ENCODE data around the gene ZNF316.

Gene ZNF316

DNA sequence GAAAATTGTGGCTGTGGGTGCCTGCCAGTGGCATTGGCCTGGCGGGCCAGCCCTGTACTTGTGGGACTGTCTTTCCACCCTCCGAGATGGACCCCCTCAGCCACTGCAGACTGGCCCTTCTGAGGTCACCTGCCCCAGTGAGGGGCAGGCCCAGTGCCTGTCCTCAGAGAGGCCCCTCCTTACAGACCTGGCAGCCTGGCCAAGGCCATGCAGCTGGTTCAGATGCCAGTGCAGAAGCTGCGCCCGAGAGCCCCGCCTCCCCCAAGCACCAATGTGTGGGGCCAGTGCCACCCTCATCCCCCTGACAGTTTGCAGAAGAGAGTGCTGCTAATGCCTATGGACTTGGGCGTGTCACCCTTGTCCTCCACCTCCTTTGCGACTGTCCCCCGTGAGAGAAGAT is 10.0 kb downstream of the ZNF316 start:
- POLR2A ChIA-PET, result no interaction called here

DNA sequence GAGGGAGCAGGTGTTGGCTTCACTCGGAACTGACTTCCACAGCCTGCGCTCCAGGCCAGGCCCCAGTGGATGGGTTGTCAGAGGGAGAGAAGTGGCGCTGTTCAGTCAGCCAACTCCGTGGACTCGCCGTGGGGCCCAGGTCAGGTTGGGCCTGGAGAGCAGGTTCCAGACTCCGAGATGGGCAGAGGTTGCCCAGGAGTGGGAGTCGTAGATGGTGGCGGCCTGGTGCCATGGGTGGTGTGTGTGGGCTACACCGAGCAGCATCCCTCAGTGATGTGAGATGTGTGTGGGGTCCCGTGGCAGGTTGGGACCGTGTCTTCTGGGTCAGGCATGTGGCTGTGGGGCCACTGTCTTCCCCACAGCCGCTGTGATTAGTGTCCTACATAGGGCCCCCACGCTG is 10.4 kb downstream of the ZNF316 start:
- 96% methylated on average over 14 of the region's 14 CpGs for WGBS (ENCODE audit: insufficient coverage)
- no peak overlapping the region for H3K4me3 ChIP-seq (ENCODE audit: control insufficient read depth in 1 of 7, extremely low read depth in 1 of 7, insufficient read depth in 4 of 7, low read depth in 2 of 7, low read length in 6 of 7)
- peaks cover 27 to 94% (median 72%) of the 10 kb centered on the region in 4 experiments for H3K36me3 ChIP-seq (ENCODE audit: control insufficient read depth in 4 of 4, insufficient read depth in 4 of 4, low read length in 3 of 4)
- DNase-seq, result no peak
- no peaks in the 10 kb centered on the region for H3K27me3 ChIP-seq (replicated peaks in 2 of 5; ENCODE audit: control insufficient read depth in 4 of 5, insufficient read depth in 5 of 5, low read length in 4 of 5)
- POLR2A ChIA-PET, result no interaction called here
- H3K27ac ChIP-seq (ENCODE audit: insufficient read depth in 1 of 2, low read depth in 1 of 2, low read length in 2 of 2, poor library complexity in 1 of 2, severe bottlenecking in 2 of 2), result no peak overlapping the region
- CTCF ChIA-PET, result no interaction called here
- peaks cover 0 to 39% (median 25%) of the 10 kb centered on the region in 5 experiments for H3K9me3 ChIP-seq (ENCODE audit: control extremely low read depth in 1 of 5, control insufficient read depth in 4 of 5, insufficient read depth in 2 of 5, low read depth in 1 of 5, low read length in 4 of 5)
- H3K4me1 ChIP-seq (ENCODE audit: control extremely low read depth in 1 of 4, control insufficient read depth in 4 of 4, insufficient read depth in 4 of 4, low read length in 3 of 4), result no peaks in the 10 kb centered on the region

More for the DNA sequence above, 10.0 kb downstream of the ZNF316 start:
- Histone ChIP-seq H3K4me3 (ENCODE audit: control insufficient read depth in 1 of 7, extremely low read depth in 1 of 7, insufficient read depth in 4 of 7, low read depth in 2 of 7, low read length in 6 of 7) (no peak overlapping the region), H3K36me3 (ENCODE audit: control insufficient read depth in 4 of 4, insufficient read depth in 4 of 4, low read length in 3 of 4) (peaks cover 23 to 94% (median 71%) of the 10 kb centered on the region in 4 experiments), H3K9me3 (ENCODE audit: control extremely low read depth in 1 of 5, control insufficient read depth in 4 of 5, insufficient read depth in 2 of 5, low read depth in 1 of 5, low read length in 4 of 5) (peaks cover 0 to 34% (median 20%) of the 10 kb centered on the region in 5 experiments), H3K4me1 (ENCODE audit: control extremely low read depth in 1 of 4, control insufficient read depth in 4 of 4, insufficient read depth in 4 of 4, low read length in 3 of 4) (no peaks in the 10 kb centered on the region), H3K27me3 (replicated peaks in 2 of 5; ENCODE audit: control insufficient read depth in 4 of 5, insufficient read depth in 5 of 5, low read length in 4 of 5) (no peaks in the 10 kb centered on the region), H3K27ac (ENCODE audit: insufficient read depth in 1 of 2, low read depth in 1 of 2, low read length in 2 of 2, poor library complexity in 1 of 2, severe bottlenecking in 2 of 2) (no peak overlapping the region)
- 97% methylated on average over 5 of the region's 8 CpGs for WGBS (ENCODE audit: insufficient coverage)
- CTCF ChIA-PET, result no interaction called here
- no peak for DNase-seq

DNA sequence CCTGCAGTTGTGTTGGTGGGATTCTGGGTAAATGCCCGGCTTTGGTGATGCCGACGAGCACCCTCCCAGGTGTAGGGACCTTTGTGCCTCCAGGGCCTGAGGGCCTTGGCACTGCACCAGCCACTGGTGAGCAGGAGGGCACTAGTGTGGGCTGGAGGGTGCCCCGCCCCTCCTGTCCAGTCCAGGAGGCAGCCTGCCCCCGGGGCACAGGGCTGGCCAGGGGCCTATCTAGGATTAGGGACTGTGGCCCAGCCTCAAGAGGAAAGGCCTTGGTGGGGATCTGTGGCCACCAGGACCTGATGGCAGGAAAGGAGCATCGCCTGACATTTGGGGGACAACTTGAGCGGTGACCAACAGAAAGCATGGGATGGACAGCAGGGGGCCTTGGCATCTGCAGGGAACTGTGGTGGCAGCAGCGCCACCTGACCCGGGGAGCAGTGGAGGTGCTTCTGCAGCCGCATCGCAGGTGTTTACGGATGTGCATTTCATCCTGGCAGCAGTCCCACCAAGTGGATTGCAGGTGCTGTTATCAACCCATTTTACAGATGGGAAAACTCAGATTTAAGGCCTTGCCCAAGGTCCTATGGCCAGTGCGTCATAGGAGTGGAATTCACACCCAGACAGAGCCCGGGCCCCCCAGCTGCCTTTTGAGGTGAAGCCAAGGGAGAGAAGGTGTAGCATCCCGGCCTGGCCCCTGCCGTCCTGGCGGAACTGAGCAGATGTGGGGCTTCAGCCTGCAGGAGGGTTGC is 11.1 kb downstream of the ZNF316 start:
- Histone ChIP-seq H3K9me3 (ENCODE audit: control extremely low read depth in 1 of 5, control insufficient read depth in 4 of 5, insufficient read depth in 2 of 5, low read depth in 1 of 5, low read length in 4 of 5) (peaks cover 0 to 46% (median 30%) of the 10 kb centered on the region in 5 experiments), H3K4me1 (ENCODE audit: control extremely low read depth in 1 of 4, control insufficient read depth in 4 of 4, insufficient read depth in 4 of 4, low read length in 3 of 4) (no peaks in the 10 kb centered on the region), H3K36me3 (ENCODE audit: control insufficient read depth in 4 of 4, insufficient read depth in 4 of 4, low read length in 3 of 4) (peaks cover 31 to 94% (median 71%) of the 10 kb centered on the region in 4 experiments), H3K27ac (ENCODE audit: insufficient read depth in 1 of 2, low read depth in 1 of 2, low read length in 2 of 2, poor library complexity in 1 of 2, severe bottlenecking in 2 of 2) (no peak overlapping the region), H3K4me3 (ENCODE audit: control insufficient read depth in 1 of 7, extremely low read depth in 1 of 7, insufficient read depth in 4 of 7, low read depth in 2 of 7, low read length in 6 of 7) (no peak overlapping the region), H3K27me3 (replicated peaks in 2 of 5; ENCODE audit: control insufficient read depth in 4 of 5, insufficient read depth in 5 of 5, low read length in 4 of 5) (no peaks in the 10 kb centered on the region)
- 92% methylated on average over 16 of the region's 17 CpGs for WGBS (ENCODE audit: insufficient coverage)
- DNase-seq, result no peak
- ChIA-PET CTCF (no interaction called here), POLR2A (no interaction called here)

DNA sequence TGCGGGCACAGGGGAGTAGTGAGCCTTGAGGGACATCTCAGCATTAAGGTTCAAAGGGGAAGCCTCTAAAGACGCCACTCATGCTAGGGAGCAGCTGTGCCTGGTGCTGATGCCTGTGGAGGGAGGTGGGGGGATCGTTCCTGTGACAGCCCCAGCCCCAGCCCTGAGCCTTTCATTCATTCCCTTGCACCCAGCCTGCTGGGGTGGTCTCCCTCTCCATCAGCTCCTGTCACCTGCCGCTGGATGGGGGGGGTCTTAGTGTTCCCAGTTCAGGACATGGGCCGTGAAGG is 11.6 kb downstream of the ZNF316 start:
- CTCF ChIA-PET, result no interaction called here
- no peak overlapping the region for H3K27ac ChIP-seq (ENCODE audit: insufficient read depth in 1 of 2, low read depth in 1 of 2, low read length in 2 of 2, poor library complexity in 1 of 2, severe bottlenecking in 2 of 2)
- H3K27me3 ChIP-seq (replicated peaks in 2 of 5; ENCODE audit: control insufficient read depth in 4 of 5, insufficient read depth in 5 of 5, low read length in 4 of 5), result no peaks in the 10 kb centered on the region
- no peak for DNase-seq
- no peaks in the 10 kb centered on the region for H3K4me1 ChIP-seq (ENCODE audit: control extremely low read depth in 1 of 4, control insufficient read depth in 4 of 4, insufficient read depth in 4 of 4, low read length in 3 of 4)
- H3K4me3 ChIP-seq (ENCODE audit: control insufficient read depth in 1 of 7, extremely low read depth in 1 of 7, insufficient read depth in 4 of 7, low read depth in 2 of 7, low read length in 6 of 7), result no peak overlapping the region
- H3K36me3 ChIP-seq (ENCODE audit: control insufficient read depth in 4 of 4, insufficient read depth in 4 of 4, low read length in 3 of 4), result peaks cover 32 to 94% (median 68%) of the 10 kb centered on the region in 4 experiments
- POLR2A ChIA-PET, result no interaction called here
- WGBS (ENCODE audit: insufficient coverage), result 90% methylated on average over 2 of the region's 5 CpGs
- peaks cover 0 to 51% (median 30%) of the 10 kb centered on the region in 5 experiments for H3K9me3 ChIP-seq (ENCODE audit: control extremely low read depth in 1 of 5, control insufficient read depth in 4 of 5, insufficient read depth in 2 of 5, low read depth in 1 of 5, low read length in 4 of 5)

DNA sequence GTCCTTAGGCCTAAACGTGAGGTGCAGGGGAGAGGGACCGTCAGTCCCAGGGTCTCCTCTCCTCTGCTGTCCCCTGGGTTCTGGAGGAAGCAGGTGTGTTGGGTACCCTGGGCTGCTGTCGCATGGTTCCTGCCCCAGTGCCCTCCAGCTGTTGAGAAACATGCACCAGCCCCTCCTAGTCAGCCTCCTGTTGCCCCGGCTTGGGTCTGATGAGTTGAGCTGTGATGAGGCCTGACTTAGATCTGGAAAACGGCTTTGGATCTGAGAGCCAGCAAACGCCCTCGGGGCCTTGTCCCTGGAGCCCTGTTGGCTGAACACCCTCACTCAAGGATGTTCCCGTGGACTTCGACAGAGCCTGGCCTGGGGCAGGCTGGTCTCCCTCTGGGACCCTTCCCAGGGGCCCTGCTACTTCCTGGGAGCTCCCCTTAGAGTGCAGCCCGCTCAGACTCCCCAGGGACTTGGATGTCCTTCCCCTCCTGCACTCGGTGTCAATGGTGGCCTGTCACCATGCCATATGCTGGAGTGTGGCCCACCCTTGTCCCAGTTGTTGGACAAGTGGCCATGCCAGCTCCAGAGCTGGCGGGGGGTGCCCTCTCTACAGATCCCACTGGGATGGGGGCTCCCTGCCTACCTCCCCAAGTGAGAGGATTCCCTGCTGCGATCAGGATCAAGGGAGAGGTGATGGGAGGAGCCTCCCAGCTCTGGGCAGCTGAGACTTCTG is 12.3 kb downstream of the ZNF316 start:
- Histone ChIP-seq H3K36me3 (ENCODE audit: control insufficient read depth in 4 of 4, insufficient read depth in 4 of 4, low read length in 3 of 4) (peaks cover 32 to 94% (median 67%) of the 10 kb centered on the region in 4 experiments), H3K27ac (ENCODE audit: insufficient read depth in 1 of 2, low read depth in 1 of 2, low read length in 2 of 2, poor library complexity in 1 of 2, severe bottlenecking in 2 of 2) (no peak overlapping the region), H3K27me3 (replicated peaks in 2 of 5; ENCODE audit: control insufficient read depth in 4 of 5, insufficient read depth in 5 of 5, low read length in 4 of 5) (no peaks in the 10 kb centered on the region), H3K9me3 (ENCODE audit: control extremely low read depth in 1 of 5, control insufficient read depth in 4 of 5, insufficient read depth in 2 of 5, low read depth in 1 of 5, low read length in 4 of 5) (peaks cover 0 to 57% (median 36%) of the 10 kb centered on the region in 5 experiments), H3K4me3 (ENCODE audit: control insufficient read depth in 1 of 7, extremely low read depth in 1 of 7, insufficient read depth in 4 of 7, low read depth in 2 of 7, low read length in 6 of 7) (no peak overlapping the region), H3K4me1 (ENCODE audit: control extremely low read depth in 1 of 4, control insufficient read depth in 4 of 4, insufficient read depth in 4 of 4, low read length in 3 of 4) (no peaks in the 10 kb centered on the region)
- 95% methylated on average over 10 of the region's 13 CpGs for WGBS (ENCODE audit: insufficient coverage)
- CTCF ChIA-PET, result interaction anchor here (0.8 to 1.0 kb wide), 3 partner anchors 10 to 13 kb away, joined by 3 read pairs; no protein-coding TSS in a partner anchor
- POLR2A ChIA-PET, result no interaction called here
- no peak for DNase-seq

DNA sequence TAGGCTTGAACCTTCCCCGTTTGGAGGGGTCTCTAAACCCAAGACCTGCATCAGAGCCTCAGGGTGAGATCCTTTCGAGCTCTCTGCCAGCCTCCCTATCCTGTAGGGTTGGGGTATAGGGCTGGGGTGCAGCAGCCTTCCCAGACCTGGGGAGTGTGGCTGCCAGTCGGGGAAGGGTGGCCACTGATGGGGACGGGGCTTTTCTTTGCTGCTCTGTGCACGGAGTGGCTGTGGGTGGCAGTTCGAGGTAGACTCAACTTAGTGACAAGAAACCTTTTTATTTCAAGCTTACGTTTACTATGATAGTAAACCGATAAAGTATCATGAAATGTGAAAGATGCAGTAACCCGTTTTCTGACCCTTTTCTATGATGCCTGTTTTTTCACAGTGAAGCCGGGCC is 13.0 kb downstream of the ZNF316 start:
- ChIA-PET CTCF (interaction anchor here (0.8 to 1.0 kb wide), 2 partner anchors 9 to 12 kb away, joined by 3 read pairs; no protein-coding TSS in a partner anchor), POLR2A (interaction anchor here (0.9 kb wide), 1 partner anchor 13 kb away, joined by 3 read pairs; the partner anchor contains the start of gene ZNF316)
- Histone ChIP-seq H3K4me3 (ENCODE audit: control insufficient read depth in 1 of 7, extremely low read depth in 1 of 7, insufficient read depth in 4 of 7, low read depth in 2 of 7, low read length in 6 of 7) (no peak overlapping the region), H3K4me1 (ENCODE audit: control extremely low read depth in 1 of 4, control insufficient read depth in 4 of 4, insufficient read depth in 4 of 4, low read length in 3 of 4) (no peaks in the 10 kb centered on the region), H3K36me3 (ENCODE audit: control insufficient read depth in 4 of 4, insufficient read depth in 4 of 4, low read length in 3 of 4) (peaks cover 31 to 94% (median 66%) of the 10 kb centered on the region in 4 experiments), H3K9me3 (ENCODE audit: control extremely low read depth in 1 of 5, control insufficient read depth in 4 of 5, insufficient read depth in 2 of 5, low read depth in 1 of 5, low read length in 4 of 5) (peaks cover 0 to 64% (median 36%) of the 10 kb centered on the region in 5 experiments), H3K27me3 (replicated peaks in 2 of 5; ENCODE audit: control insufficient read depth in 4 of 5, insufficient read depth in 5 of 5, low read length in 4 of 5) (no peaks in the 10 kb centered on the region), H3K27ac (ENCODE audit: insufficient read depth in 1 of 2, low read depth in 1 of 2, low read length in 2 of 2, poor library complexity in 1 of 2, severe bottlenecking in 2 of 2) (no peak overlapping the region)
- 99% methylated on average over 7 of the region's 10 CpGs for WGBS (ENCODE audit: insufficient coverage)
- no peak for DNase-seq

DNA sequence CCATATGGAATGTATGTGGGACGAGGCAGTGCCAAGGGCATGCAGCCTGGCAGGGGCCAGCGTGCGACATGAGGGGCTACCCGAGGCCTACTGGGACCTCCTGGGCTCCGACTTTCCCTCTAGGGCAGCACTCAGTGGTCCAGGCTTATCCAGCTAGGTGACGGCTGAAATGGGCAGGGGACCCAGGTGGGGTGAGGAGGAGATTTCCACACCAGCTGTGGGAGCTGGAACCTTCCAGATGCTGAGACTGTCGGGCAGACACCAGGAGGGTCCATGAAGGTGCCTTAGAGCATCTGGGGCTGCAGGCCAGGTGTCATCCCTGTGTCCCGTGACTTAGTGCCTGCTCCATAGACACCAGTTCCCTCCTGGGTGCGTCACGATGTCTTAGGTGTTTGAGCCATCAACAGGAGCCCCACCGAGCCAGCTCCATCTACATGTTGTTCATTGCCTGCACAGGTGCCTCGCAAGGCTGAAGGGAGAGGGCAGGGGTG is 13.4 kb downstream of the ZNF316 start:
- H3K36me3 ChIP-seq (ENCODE audit: control insufficient read depth in 4 of 4, insufficient read depth in 4 of 4, low read length in 3 of 4), result peaks cover 33 to 98% (median 69%) of the 10 kb centered on the region in 4 experiments
- DNase-seq, result no peak
- no peaks in the 10 kb centered on the region for H3K27me3 ChIP-seq (replicated peaks in 2 of 5; ENCODE audit: control insufficient read depth in 4 of 5, insufficient read depth in 5 of 5, low read length in 4 of 5)
- no peak overlapping the region for H3K27ac ChIP-seq (ENCODE audit: insufficient read depth in 1 of 2, low read depth in 1 of 2, low read length in 2 of 2, poor library complexity in 1 of 2, severe bottlenecking in 2 of 2)
- H3K4me1 ChIP-seq (ENCODE audit: control extremely low read depth in 1 of 4, control insufficient read depth in 4 of 4, insufficient read depth in 4 of 4, low read length in 3 of 4), result no peaks in the 10 kb centered on the region
- ChIA-PET POLR2A (interaction anchor here (0.9 kb wide), 1 partner anchor 14 kb away, joined by 3 read pairs; the partner anchor contains the start of gene ZNF316), CTCF (interaction anchor here (1.0 kb wide), 1 partner anchor 12 kb away, joined by 3 read pairs; no protein-coding TSS in a partner anchor)
- H3K4me3 ChIP-seq (ENCODE audit: control insufficient read depth in 1 of 7, extremely low read depth in 1 of 7, insufficient read depth in 4 of 7, low read depth in 2 of 7, low read length in 6 of 7), result peak overlapping the region in 1 of 7 experiments; percentile 6
- WGBS (ENCODE audit: insufficient coverage), result 97% methylated on average over 12 of the region's 12 CpGs
- H3K9me3 ChIP-seq (ENCODE audit: control extremely low read depth in 1 of 5, control insufficient read depth in 4 of 5, insufficient read depth in 2 of 5, low read depth in 1 of 5, low read length in 4 of 5), result peaks cover 0 to 64% (median 36%) of the 10 kb centered on the region in 5 experiments
